NCI-H2171 treated with DMSO at 0.1 percent for 48 hours (cell line): ENCODE results near the gene WLS.
A peak's percentile ranks its signal among the peaks of the same experiment; 100 is the strongest.
"Not testable (repeated sequence)": the region's sequence is repeated elsewhere in the genome, so short reads cannot be mapped to it uniquely, and the experiment has no call there.

ENCODE experiments used
- DNase-seq: peaks from one replicate; lab custom pipeline; 2025; lab: John Stamatoyannopoulos, UW

Gene WLS

DNA sequence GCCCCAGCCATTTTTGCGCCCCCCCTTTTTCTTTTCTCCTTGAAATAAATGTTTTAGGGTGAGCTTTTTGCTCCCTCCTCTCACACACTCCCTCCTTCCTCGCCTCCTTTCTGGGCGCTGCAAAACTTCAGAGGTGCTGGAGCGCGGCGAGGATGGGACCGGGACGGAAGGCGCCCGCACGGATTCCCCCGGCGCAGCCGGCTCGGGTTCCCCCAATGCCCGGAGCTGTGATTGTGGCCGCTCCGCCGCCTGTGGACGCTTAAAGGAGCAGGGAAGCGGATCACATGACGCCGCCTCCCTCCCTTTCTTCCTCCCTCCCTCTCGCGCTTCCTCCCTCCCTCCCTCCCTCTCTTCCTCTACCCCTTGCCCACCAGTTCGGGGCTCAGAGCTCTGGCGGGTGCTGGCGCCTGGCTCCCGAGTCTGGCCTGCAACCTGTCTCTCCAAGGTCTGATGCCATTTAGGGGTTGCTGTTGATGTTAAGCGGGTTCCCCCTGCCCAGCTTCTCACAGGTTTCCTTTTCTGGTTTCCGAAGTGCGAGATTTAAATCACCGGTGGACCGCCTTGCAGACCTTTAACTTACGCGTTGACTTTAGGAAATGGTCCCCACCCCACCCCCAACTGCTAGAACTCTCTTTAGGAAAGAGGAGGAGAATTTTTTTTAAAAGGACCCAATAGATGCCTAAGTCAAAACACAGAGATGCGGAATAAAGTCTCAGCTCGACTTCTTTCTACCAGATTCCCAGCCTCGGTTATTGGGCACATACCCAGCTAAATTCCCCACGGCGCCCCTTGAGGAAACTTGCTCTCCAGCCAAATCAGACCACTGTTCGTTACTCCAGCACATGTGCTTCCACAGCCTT lies at the start of gene WLS:
WLS (minus strand) TSS at position 235 of the 860 bp plus-strand sequence; CDS start at position 11, 224 bp downstream.
- DNase-seq: peak; percentile 65

DNA sequence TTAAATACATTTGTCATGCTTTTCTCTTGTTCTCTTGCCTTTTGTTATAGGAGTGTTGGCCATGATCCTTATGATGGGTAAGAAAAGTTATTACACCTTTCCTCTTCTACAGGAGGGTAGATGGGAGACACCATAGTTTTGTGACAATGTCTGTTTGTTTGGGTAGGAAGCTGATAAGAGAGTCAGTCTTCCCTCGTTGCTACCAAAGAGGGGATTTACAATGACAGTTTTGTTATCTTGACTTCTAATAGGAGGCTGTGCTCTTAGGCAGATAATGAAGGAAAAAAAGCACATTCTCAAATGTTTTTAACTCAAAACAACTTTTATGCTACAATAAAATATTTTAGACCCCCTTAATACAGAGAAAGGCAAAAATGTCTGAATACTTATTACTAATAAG lies 48.0 kb upstream of the WLS start:
- DNase-seq: no peak

DNA sequence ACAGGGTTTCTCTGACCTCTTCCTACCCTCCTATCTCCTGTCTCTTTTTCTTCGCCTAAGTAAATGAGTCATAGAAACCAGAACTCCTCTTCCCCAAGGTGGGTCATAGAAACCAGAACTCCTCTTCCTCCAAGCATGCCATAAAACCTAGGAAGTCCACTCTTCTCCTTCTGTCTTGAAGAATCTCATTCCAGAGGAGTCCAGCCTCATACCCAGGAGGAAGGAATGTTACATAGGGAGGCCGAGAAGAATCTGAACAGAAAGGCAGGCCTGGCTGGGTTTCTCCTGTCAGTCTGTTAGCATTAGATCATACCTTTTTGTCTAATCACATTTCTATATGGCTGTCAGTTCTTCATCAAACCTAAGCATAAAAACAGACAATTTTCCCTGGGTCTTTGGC lies 47.5 kb upstream of the WLS start:
- DNase-seq: no peak

DNA sequence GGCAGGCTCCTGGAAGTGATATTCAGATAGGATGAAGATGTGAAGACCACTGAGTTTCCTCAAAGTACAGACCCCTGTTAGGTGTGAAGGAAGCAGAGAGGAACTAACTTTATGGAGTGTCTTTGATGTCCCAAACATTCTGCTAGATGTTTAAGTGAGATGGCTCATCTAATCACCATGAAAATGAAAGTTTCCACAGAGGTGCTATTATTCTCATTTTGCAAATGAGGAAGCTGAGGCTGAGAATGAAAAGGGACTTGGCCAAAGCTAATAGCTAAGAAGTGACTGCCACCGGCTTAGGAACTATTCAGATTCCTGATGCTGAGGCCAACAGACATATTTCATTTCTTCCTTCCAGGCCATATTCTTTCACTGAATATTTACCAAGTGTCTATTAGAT lies 45.9 kb upstream of the WLS start:
- no peak for DNase-seq

DNA sequence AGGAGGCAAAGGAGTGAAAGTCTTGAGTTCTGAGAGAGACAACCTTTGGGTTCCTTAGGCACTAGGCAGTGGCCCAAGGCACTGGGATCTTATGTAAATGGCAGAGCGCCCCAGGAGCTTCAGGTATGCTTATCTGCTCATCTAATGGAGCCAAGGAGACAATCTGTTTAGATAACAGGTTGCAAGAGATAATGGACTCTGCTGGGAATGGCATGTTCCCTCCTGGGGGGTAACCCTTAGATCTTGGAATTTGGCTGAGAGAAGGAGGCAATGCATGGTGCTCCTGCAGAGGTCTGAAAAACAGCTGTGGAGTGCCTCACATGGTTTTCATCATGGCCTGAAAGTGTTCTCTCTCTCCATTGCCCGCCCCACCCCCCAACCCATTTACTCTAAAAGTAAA lies 44.1 kb upstream of the WLS start:
- DNase-seq: no peak

DNA sequence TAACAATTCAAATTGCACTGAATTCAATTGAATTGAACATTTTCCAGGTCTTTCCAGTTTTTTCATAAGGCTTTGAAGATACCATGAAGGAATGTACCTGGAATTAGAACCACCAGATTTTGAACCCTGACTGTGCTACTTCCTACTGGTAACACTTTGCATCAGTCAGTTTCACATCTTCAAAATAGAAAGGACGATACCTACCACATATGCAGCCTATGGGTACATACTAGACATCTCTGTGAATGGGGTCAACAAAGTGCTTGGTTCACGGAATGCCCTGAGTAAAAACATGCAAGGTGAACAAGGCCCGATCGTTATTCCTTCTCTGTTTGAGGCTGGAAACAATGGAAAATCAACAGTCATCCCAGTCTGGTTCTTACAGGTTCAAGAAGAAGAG lies 41.2 kb upstream of the WLS start:
- no peak for DNase-seq

DNA sequence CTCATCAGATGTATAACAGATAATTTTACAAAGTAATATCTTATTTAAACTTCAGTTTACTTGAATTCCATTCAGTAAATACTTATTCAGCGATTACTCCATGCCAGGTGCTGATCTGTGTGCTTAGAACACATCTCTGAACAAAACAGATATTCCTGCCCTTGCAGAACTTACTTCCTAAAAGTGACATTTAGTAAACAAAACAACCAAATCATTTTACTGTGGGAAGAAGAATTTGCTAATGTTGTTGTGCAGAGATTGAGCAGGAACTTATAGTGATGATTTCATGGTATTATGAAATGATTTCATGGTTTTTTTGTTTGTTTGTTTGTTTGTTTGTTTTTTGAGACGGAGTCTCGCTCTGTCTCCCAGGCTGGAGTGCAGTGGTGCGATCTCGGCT lies 39.3 kb upstream of the WLS start:
- DNase-seq: no peak

DNA sequence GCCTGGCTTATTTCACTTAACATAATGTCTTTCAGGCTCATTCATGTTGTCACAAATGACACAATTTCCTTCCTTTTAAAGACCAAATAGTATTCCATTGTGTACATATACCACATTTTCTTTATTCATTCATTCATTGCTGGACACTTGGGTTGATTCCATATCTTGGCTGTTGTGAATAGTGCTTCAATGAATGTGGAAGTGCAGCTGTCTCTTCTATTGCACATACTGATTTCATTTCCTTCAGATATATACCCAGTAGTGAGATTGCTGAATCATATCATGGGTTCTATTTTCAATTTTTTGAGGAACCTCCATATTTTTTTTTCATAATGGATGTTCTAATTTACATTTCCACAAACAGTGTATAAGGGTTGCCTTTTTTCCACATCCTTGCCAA lies 38.6 kb upstream of the WLS start:
- DNase-seq: no peak

DNA sequence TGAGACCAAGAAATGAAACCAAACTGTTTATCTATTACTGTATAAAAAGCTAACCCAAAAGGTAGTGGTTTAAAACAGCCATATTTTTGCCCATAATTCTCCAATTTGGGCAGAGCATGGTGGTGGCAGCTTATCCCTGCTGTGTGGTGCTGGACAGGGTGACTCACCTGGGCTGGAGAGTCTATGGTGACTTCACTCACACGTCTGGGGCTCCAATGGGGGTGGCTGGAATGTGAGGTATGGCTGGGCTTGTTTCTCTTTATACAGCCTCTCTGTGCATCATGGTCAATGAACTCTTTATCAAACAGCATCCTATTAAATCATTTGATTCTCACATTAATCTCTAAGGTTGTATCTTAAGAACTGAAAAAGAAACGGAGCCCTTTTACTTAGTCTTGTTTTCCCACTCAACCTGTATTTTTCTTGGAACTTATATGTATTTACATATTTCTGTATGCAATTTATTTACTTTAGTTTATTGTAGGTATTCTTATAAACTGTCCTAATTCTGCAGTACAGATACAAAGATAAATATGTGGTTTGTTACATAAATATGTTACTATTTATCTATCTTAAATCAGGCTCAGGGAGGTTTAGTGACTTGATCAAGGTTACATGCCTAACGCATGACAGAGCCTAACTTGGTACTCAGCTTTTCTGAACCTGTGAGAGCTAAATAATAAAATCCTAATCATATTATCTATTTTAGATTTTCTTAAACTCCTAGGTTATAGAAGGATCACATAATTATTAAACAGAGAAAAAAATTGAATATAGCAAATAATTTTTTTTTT lies 37.5 kb upstream of the WLS start:
- no peak for DNase-seq

DNA sequence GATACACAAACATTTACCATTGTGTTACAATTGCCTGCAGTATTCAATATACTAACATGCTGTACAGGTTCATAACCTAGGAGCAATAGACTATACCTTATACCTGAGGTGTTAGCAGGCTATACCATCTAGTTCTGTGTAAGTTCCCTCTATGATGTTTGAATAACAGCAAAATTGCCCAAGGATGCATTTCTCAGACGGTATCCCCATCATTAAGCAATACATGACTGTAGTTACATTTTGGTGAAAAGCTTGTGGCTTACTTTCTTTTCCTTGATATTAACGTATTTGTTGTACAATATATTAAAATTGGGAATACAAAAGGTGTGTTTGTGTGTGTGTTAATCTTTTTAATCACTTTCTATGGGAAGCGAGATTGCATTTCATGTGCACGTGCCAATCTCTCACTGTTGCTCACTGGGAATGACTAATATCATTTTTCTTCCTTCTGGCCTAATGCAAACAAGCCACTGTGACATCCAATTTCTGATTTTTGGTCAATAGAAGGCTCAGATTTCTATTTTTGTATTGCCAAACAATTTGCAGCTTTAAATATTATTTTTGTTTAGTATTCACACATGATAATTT lies 36.7 kb upstream of the WLS start:
- DNase-seq: no peak

DNA sequence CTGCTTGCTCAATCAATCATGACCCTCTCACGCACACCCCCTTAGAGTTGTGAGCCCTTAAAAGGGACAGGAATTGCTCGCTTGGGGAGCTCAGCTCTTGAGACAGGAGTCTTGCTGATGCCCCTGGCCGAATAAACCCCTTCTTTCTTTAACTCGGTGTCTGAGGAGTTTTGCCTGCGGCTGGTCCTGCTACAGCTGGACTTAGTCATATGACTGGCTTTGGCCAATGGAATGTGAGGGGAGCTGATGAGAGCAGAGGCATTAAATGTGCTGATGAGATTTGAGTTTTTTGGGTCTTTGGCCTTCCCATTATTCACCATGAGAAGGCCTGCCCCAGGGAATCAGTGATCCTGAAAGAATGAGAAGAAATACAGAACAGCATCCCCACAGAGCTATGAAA lies 24.5 kb upstream of the WLS start:
- DNase-seq: not testable (repeated sequence)

DNA sequence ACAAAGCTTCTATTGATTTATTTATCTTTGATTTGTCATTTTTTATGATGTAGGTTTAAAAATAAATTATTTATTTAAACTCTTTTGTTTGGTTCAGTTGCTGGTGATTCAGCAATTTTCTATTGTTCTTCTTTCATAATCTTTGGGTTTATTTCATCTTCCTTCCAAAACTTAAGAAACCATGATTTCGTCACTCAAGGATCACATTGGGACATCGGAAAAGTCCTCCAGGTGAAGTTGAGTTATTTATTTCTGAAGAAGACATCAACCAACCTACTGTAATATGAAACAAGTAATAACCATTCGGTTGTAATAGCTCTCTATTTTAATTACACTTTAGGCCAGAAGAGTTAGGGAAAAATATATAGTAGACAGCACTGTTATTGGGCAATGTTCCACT lies 23.0 kb upstream of the WLS start:
- DNase-seq: no peak

DNA sequence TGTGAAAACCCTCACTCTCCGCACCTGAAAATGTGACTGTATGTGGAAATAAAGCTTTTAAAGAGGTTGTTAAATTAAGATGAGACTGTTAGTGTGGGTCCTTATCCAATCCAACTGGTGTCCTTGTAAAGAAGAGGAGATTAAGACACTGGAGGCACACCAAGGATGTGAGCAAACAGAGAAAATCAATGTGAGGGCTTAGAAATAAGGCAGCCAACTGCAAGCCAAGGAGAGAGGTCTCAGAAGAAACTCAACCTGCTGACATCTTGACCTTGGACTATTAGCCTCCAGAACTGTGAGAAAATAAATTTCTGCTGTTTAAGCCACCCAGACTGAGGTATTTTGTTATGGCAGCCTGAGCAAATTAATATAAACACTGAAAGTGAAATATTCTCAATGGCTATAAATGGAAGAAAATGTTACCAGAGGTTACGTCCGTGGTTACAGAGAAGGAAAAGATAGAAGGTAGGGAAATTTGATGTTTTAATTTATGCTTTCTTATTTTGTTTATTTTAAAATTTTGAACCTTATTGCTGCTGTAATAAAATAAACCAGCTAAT lies 22.4 kb upstream of the WLS start:
- DNase-seq: no peak

DNA sequence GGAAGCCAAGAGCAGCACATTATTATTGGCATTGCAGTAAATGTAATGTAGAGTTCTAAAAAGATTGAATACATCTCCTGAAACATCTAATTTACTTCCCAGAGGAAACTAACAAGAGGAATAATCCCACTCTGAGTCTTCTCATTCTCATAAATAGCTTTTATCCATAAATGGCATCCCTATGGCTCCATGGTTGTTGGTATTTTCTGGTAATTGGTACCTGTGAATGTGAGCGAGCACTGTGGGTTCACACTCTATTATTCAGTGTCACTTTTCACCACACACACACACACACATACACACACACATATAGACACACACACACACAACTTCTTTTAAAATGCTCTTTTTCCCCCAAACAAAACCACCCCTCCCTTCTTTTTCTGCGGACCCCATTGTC lies 4.7 kb upstream of the WLS start:
- DNase-seq: no peak

DNA sequence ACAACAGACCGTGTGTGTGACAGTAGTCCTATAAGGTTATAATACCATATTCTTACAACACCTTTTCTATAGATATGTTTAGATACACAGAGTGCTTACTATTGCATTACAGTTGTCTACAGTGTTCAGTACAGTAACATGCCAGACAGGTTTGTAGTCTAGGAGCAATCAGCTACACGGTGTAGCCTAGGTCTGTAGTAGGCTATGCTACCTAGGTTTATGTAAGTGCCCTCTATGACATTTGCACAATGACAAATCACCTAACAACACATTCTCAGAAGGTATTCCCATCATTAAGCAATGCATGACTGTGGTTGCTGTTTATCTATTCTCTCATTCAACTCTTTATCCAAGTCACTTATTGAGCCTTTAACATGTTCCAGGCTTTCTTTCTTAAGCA lies 1.8 kb upstream of the WLS start:
- DNase-seq: no peak

DNA sequence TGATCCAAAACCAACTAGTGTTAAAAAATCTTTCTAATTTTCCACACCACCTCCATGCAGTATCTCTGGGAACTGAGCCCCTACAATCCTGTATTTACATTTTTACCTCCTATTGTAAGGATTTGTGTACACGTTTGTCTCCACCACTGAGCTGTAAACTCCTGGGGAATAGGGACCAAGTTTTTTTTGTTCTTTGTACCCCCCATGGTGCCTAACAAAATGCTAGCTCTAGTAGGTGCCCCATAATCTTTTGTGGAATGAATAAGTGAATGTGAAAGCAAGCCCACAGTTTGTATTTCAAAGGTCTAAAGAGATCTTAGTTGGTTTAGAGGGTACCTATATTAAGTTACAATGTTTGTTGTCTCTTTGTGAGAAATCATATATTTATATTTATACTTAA lies 879 bp upstream of the WLS start:
- no peak for DNase-seq

DNA sequence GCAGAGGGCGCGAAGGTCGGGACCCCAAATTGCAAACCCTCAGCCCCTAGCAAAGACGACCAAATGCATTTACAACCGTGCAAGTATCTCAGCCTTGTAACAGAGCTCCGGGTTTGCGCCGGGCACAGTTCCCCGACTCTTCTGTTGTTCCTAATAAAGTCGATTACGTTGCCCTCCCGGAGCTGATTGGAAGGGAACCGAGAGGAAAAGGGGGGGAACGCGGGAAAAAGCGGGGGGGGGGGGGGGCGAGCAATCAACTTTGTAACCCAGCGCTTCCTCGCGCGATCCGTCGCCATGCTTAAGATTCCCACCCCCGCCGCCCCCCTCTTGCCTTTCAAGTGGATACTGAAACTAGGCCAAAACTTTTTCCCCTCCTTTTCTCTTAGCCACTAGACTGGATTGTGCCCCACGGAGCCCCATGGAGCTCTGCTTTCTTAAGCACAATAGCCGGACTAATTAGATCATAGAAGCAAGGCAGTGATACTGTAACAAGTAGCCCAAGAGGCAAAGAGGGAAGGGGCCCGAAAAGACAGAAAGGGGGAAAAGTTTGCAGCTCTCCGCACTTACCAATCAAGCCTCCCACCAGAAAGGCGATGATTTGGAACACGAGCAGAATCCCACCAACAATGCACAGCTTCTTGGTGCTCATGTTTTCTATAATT lies 565 bp downstream of the WLS start:
- peak; percentile 55 for DNase-seq

DNA sequence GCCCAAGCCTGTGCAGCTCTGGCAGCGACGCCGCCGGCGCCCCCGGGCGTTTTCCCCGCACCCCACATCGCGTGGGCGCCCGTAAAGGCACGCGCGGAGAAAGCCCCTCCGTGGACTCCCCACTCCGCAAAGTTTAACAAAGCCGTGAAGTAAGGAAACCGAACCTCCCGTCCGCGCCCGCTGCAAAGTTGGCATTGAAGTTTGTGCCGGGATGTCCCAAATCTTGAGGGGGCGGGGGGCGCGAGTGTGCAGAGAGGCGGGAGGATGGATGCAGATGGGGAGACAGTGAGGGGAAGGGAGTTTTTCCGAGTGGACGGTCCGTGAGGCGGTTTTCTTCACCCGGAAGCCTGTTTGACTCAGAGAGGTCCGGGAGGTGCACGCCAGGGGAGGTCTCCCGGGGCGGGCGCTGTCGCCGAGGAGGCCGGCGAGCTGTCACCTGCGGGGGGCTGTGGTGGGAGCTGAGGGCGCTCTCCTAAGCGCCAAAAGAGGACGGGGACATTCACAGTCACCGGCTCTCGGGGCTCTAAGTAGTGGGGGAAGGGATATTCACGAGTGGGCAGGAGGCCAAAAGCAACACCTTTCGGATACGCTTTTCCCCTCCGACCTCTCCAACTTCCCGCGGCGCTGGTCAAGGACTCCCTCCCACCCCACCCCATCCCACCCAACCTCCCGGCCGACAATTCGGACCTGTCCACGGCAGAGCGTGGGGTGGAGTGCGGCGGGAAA lies 1.3 kb downstream of the WLS start:
- DNase-seq: no peak

DNA sequence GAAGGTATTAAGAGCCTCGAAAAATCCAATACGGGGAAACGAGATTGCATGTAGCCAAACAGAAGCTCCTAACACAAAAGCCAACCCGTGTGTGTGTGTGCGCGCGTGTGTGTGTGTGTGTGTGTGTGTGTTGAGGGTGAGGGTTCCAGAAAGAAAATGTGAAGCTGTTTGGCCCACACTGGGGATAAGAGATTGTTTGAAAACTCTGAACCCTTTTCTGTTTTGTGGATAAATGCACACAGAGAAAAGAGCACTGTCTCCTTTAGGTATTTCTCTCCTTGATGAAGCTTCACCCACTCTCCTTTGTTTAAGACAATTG lies 1.9 kb downstream of the WLS start:
- no peak for DNase-seq

DNA sequence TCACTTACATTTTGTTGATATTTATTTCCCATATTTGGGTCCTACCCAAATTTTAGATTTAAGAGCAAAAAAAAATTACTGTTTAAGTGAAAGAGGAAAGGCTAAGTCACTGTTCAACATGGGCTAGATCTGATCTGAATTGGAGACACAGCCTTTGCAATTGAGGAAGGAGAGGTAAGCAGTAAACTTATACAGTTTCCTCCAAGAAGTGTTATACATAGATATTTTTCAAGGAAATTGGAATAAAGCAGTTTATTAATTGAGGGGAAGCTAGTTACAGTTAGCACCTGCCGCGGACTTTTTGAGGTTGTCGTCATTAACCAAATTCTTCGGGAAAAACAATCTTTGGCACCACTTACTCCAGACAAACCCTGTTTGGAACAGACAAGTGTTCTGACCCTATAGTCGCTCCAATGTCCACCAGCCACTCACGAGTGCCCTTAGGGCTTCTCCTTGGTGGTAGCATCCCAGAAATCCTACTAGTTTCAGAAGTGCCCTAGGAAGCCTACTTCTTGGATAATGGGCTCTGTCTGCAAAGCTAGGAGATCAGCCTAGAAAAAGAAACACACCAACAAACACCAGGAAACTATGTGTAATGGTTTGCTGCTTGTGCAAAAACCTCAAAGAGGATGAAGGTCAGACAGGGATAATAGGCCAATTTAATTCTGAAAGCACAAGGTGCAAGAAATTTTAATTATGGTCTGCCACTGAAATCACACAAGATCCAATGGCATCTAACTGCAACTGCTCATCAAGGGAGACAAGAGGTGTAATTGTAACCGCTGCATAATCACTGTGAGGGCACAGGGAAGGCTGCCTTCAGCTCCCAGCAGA lies 2.5 kb downstream of the WLS start:
- DNase-seq: no peak

DNA sequence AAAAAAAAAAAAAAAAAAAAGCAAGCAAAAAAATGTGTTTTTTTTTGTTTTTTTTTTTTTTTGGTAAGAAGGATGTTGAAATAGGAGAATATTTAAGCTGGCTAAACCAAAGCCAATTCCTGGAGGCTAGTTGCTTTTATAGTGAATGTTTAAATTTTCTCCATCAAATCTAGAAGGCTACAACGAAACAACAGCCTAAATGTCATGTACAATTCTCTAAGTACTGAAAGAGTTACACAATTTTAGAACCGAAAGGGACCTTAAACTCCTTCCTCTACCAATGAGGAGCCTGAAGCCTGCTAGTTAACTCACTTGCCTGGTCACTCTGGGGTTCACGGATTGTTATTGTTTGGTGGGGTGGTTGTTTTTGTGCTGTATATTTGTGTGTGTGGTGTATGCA lies 3.5 kb downstream of the WLS start:
- DNase-seq: peak; percentile 7
